Renal cortical epithelial cell (primary cell): ENCODE results near the gene PRRT2. TPM values are rescaled to one million over a fixed set of nuclear protein-coding genes. Genes with fewer than 3 reads are reported as not detected.
A peak's percentile ranks its signal among the peaks of the same experiment; 100 is the strongest.

Experiments used
- DNase-seq: peaks from one replicate; pipeline ENCODE4 v3.0.0-alpha.2; 2011; ENCODE audit warnings: low read depth
- total RNA-seq: library from RNA; depleted of rRNA; stranded (reverse); fragments of >200 nt; gene quantifications from 2 replicates; pipeline ENCODE4 v1.2.3, GENCODE V29; 2014

Gene PRRT2
- total RNA-seq, 1 donor from 2014 or later: 0.25 TPM

DNA sequence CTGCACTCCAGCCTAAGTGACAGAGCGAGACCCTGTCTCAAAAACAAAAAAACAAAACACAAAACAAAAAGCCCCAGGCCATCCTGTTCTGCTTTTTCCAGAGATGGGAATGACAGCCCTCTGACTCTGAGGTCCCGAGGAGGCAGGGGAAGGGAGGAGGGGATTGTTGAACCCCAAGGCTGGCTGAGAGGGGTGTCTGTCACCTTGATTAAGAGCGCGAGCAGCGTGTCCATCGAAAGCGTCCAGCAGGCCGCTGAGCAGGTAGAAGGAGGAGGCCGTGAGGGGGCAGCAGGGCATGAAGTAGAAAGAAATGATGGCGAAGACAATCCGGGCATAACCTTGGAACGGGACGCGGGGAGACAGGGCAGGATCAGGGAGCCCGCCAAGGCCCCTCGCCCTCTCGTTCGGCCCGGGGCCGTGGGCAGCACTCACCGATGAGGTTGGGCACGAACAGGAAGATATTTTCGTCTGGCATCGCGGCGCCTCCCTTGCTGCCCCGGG lies 50.4 kb downstream of the PRRT2 start:
- DNase-seq: peak; percentile 25

DNA sequence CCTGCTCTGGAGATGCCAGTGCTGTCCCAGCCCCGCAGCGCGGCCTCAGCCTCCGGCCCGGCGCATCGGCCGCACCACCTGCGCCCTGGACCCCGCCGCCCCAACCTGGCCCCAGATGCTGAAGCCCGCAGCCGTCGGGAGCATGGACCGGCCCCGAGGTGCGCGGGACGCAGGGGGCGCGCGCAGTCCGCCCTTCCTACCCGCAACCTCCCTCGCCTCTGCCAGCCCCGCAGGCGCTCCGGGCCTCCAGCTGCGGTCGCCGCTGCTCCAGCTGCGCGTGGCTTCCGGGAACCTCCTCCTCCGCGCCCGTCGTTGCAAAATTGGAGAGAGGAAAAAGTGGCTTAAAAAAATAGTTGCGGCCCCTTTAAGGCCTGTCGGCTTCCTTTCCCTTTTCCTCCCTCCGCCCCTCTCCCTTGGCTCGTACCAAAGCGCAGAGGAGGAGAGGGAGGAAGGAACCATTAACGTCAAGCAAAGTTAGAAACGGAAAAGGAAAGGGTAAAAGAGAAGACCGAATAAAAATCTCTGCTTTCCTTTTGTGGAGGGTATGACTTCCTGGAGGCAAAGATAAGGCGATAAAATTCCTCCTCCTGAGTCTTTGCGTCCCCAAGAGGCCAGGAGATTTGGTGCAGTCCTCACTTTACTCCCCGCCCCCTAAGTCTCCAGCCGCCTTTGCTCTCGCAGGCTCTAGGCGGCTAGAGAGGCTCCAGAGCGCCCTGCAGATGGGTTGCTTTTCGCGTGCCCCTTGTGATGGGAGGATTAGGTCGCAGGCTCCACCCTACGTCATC lies 51.1 kb downstream of the PRRT2 start, which contains the start of gene CDIPT:
TSS of gene CDIPT (minus strand) at position 343 of the 785 bp plus-strand sequence. CDS start 369 bp downstream, outside the sequence.
- peak; percentile 89 for DNase-seq

DNA sequence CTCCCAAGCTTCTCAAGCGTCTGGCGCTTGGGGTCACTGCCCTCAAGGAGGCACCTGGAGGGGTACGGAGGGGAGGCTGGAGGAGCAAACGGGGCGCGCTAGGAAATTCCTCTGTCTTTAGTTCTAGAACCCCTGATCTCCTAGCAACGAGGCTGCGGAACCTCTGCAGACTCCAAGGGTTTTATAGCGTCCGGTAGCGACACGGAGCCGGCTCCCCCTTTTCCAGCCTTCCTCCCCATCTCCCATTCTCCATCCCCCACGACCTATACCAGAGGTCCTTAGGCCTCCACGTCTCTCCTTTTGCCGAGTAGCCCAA lies 51.6 kb downstream of the PRRT2 start:
- no peak for DNase-seq

DNA sequence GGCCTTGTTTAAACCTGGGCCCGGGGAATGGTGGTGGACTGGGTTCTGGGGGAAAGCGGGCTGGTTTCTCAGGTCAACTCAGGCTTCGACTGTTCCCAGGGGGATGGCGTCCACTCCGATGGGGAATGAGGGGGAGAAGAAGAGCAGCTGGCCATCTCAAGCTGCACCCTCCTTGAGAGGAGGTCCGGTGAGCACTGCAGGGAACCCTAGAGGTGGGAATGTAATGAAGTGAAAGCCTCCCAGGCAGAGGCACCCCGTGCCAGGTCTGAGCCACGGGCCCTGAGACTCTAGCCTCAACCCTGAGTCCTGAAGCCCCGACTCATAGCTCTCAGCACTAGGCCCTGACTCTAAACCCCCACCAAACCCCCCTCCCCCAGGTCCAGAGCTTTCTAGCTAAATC lies 52.2 kb downstream of the PRRT2 start:
- DNase-seq: no peak

Other genes starting within 250 kb of the PRRT2 start
- 0.05 TPM in 1 of 2 replicates, not detected in the other for gene SPN, start 148.9 kb upstream of the PRRT2 start, total RNA-seq
- 119 and 258 TPM in 2 replicates for gene QPRT, start 133.0 kb upstream of the PRRT2 start, total RNA-seq
- not detected in 2 replicates for gene C16orf54, start 66.2 kb upstream of the PRRT2 start, total RNA-seq
- not detected in 2 replicates for gene ZG16, start 33.9 kb upstream of the PRRT2 start, total RNA-seq
- 14.0 and 29.5 TPM in 2 replicates for gene KIF22, start 21.4 kb upstream of the PRRT2 start, total RNA-seq
- 159 and 161 TPM in 2 replicates for gene MAZ, start 5.7 kb upstream of the PRRT2 start, total RNA-seq
- 17.7 and 19.6 TPM in 2 replicates for gene PAGR1, start 4.0 kb downstream of the PRRT2 start, total RNA-seq
- gene MVP, start 8.3 kb downstream of the PRRT2 start, total RNA-seq: 431 and 491 TPM in 2 replicates
- 69.1 and 114 TPM in 2 replicates for gene CDIPT, start 51.0 kb downstream of the PRRT2 start, total RNA-seq
- 9.2 and 45.7 TPM in 2 replicates for gene SEZ6L2, start 87.4 kb downstream of the PRRT2 start, total RNA-seq
- 15.8 and 33.3 TPM in 2 replicates for gene ASPHD1, start 88.3 kb downstream of the PRRT2 start, total RNA-seq
- gene KCTD13, start 114.0 kb downstream of the PRRT2 start, total RNA-seq: 12.5 and 13.2 TPM in 2 replicates
- 48.9 and 112 TPM in 2 replicates for gene TMEM219, start 149.9 kb downstream of the PRRT2 start, total RNA-seq
- gene TAOK2, start 161.7 kb downstream of the PRRT2 start, total RNA-seq: 52.4 and 80.9 TPM in 2 replicates
- gene HIRIP3, start 183.4 kb downstream of the PRRT2 start, total RNA-seq: 7.8 and 8.2 TPM in 2 replicates
- gene INO80E, start 184.0 kb downstream of the PRRT2 start, total RNA-seq: 27.7 and 48.1 TPM in 2 replicates
- gene DOC2A, start 198.8 kb downstream of the PRRT2 start, total RNA-seq: 0.80 TPM in 1 of 2 replicates, not detected in the other
- gene C16orf92, start 211.0 kb downstream of the PRRT2 start, total RNA-seq: not detected in 2 replicates
- gene TLCD3B, start 219.1 kb downstream of the PRRT2 start, total RNA-seq: 0.15 TPM in 1 of 2 replicates, not detected in the other